ENCODE results near the gene OSBPL2. TPM values are rescaled to one million over a fixed set of nuclear protein-coding genes. Genes with fewer than 3 reads are reported as not detected.
A peak's percentile ranks its signal among the peaks of the same experiment; 100 is the strongest.

Gene OSBPL2
- total and polyA plus RNA-seq, 9 of the 15 experiments (the other 6 are each of a cell fraction or from before 2014, with no cell fraction given) = 2.5 to 25.6 (median 14.1) TPM

DNA sequence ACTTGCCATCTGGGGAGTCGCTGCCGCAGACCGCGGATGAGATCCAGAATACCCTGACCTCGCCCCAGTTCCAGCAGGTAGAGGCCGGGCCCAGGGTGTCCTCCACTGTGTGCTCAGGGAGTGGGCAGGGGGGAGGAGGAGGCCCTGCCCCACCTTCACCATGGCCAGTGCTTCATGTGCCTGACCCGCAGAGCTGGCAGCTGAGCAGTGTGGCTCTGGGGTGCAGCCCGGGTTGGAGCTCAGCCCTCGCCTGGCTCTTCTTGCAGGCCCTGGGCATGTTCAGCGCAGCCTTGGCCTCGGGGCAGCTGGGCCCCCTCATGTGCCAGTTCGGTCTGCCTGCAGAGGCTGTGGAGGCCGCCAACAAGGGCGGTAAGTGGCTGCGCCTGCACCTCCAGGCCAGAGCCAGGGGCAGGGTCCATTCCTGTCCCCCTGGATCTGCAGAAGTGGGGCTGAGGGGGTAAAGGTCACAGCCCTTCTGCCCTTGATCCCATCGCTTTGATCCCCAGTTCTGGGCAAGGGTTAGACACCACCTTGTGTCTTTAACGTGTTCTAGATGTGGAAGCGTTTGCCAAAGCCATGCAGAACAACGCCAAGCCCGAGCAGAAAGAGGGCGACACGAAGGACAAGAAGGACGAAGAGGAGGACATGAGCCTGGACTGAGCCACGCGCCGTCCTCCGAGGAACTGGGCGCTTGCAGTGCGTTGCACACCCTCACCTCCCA, 69.9 kb downstream of the OSBPL2 start:
- H3K9me1 ChIP-seq (ENCODE audit: control insufficient read depth, insufficient read depth, low read length) = peaks cover 5% of the 10 kb centered on the region
- no peak for FAIRE-seq
- H3K9me3 ChIP-seq (replicated peaks; ENCODE audit: control insufficient read depth, insufficient read depth, low read depth, low read length) = no peaks in the 10 kb centered on the region
- TF ChIP-seq RBFOX2 (IDR thresholded peaks at IDR 0.05; ENCODE audit: low read depth, low read length) (peak; percentile 51), SMAD3 (CRISPR knock-in tag; conservative IDR thresholded peaks at IDR 0.05) (no peak)
- CTCF ChIA-PET (ENCODE audit: low intra/inter-chr PET ratio) = no interaction called here
- H3K9ac ChIP-seq (ENCODE audit: insufficient read depth in 1 of 2, low read depth in 2 of 2, low read length in 2 of 2) = no peak overlapping the region
- H3K4me2 ChIP-seq (ENCODE audit: insufficient read depth, low read length) = no peak overlapping the region
- H3K4me3 ChIP-seq = no peak overlapping the region
- DNase-seq (ENCODE audit: extremely low read depth in 1 of 4, low spot score in 3 of 4) = no peak
- no peak for ATAC-seq
- POLR2A ChIA-PET = interaction anchor here (0.9 kb wide), 1 partner anchor 14 kb away, joined by 3 read pairs; no protein-coding TSS in a partner anchor
- H3K27me3 ChIP-seq (ENCODE audit: control insufficient read depth in 2 of 2, insufficient read depth in 2 of 2, low read length in 2 of 2) = no peaks in the 10 kb centered on the region
- TSS peak; percentile 23 for BruUV-seq (replicated peaks)
- peaks cover 94% of the 10 kb centered on the region for H3K36me3 ChIP-seq (ENCODE audit: control insufficient read depth, insufficient read depth, low read length)
- intact Hi-C loops (cut with micrococcal nuclease) (loop anchor here (10.0 kb wide), 2 partner anchors 187 to 323 kb away; no protein-coding TSS in a partner anchor), in situ Hi-C loops (cut with MboI) (loop anchor here (5.0 to 10.0 kb wide), 3 partner anchors 59 to 307 kb away; partner anchors contain the start of gene LAMA5)
- no peak overlapping the region for H3K27ac ChIP-seq (ENCODE audit: extremely low read depth, low read depth, low read length)
- H3K79me2 ChIP-seq (ENCODE audit: control insufficient read depth, insufficient read depth, low read length) = peaks cover 34% of the 10 kb centered on the region
- H2AFZ ChIP-seq (ENCODE audit: low read depth, low read length) = no peak overlapping the region
- peaks cover 14 to 65% of the 10 kb centered on the region in 2 experiments for H3K4me1 ChIP-seq (replicated peaks in 1 of 2; ENCODE audit: control insufficient read depth in 2 of 2, insufficient read depth in 2 of 2, low read length in 2 of 2)
- WGBS (ENCODE audit: insufficient coverage, low coverage, missing lambda C conversion rate) = 92% methylated on average over 25 of the region's 29 CpGs
- H4K20me1 ChIP-seq (replicated peaks; ENCODE audit: control insufficient read depth, insufficient read depth, low read length) = peaks cover 20% of the 10 kb centered on the region

DNA sequence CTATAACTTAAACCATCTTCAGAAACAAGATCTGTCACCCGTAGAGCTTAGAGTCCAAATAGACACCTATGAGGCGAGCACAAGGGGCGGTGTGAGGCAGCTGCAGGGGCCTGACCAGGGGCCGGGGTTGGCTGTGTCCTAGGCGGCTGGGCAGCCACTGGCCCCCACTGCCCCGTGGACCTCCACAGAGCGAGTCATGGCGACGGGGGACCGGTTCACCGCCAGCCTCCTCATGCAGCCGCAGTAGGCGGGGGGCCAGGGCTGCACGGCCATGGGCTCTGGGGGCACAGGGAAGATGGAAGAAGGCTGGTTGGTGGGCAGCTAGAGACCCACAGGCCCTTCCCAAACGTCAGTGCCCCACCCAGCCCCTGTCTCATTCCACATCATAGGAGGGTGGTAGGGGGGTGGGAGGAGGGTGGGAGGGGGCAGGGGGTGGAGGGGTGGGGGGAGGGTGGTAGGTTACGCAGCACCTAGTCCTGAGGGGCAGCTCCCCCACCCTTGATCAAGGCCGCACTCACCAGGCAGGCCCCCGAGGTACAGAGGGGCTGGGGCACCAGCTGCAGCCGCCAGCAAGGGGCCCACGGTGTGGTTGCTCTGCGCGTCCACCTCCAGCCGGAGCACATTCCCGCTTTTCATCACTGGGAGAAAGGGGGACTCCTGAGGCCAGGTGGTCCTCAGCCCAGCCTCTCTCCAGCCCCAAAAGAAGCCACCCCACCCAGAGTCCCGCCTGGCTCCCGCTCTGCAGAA, 71.0 kb downstream of the OSBPL2 start:
- intact Hi-C loops (cut with micrococcal nuclease) = loop anchor here (10.0 kb wide), 2 partner anchors 185 to 325 kb away; no protein-coding TSS in a partner anchor
- TF ChIP-seq RBFOX2 (IDR thresholded peaks at IDR 0.05; ENCODE audit: low read depth, low read length) (peak; percentile 48), HDAC6 (IDR thresholded peaks at IDR 0.05; ENCODE audit: low read depth, low read length) (no peak), RBM17 (IDR thresholded peaks at IDR 0.05; ENCODE audit: borderline replicate concordance, low read depth, low read length) (no peak), CREB1 (IDR thresholded peaks at IDR 0.05) (no peak), CREB1 (CRISPR knock-in tag; IDR thresholded peaks at IDR 0.05) (no peak), ELF2 (CRISPR knock-in tag; IDR thresholded peaks at IDR 0.05) (no peak), XRCC5 (IDR thresholded peaks at IDR 0.05; ENCODE audit: low read depth, low read length) (no peak), SRSF3 (IDR thresholded peaks at IDR 0.05; ENCODE audit: insufficient read depth, low read length) (no peak), JUNB (CRISPR knock-in tag; conservative IDR thresholded peaks at IDR 0.05) (no peak), TARDBP (IDR thresholded peaks at IDR 0.05) (no peak), ZNF134 (CRISPR knock-in tag; conservative IDR thresholded peaks at IDR 0.05) (no peak), GABPB1 (CRISPR knock-in tag; IDR thresholded peaks at IDR 0.05) (no peak), ZNF696 (CRISPR knock-in tag; conservative IDR thresholded peaks at IDR 0.05) (no peak), CSDE1 (IDR thresholded peaks at IDR 0.05) (no peak), RBM22 (IDR thresholded peaks at IDR 0.05; ENCODE audit: low read depth, low read length, poor library complexity, severe bottlenecking) (peak; percentile 3)

More for the DNA sequence above, 71.0 kb downstream of the OSBPL2 start:
- ATAC-seq (peak; percentile 16; the same call in 1 of the 3 replicates), DNase-seq (ENCODE audit: extremely low read depth in 1 of 4, low spot score in 3 of 4) (no peak), FAIRE-seq (no peak)
- H2AFZ ChIP-seq (ENCODE audit: low read depth, low read length) = no peak overlapping the region
- no peak overlapping the region; the same call in 2 of the 3 replicates for H3K27ac ChIP-seq (ENCODE audit: extremely low read depth, low read depth, low read length)
- BruUV-seq (replicated peaks) = TSS peak; percentile 39
- H3K27me3 ChIP-seq (ENCODE audit: control insufficient read depth in 2 of 2, insufficient read depth in 2 of 2, low read length in 2 of 2) = no peaks in the 10 kb centered on the region
- H3K4me1 ChIP-seq (replicated peaks in 1 of 2; ENCODE audit: control insufficient read depth in 2 of 2, insufficient read depth in 2 of 2, low read length in 2 of 2) = peaks cover 9 to 54% of the 10 kb centered on the region in 2 experiments
- peaks cover 23% of the 10 kb centered on the region for H3K79me2 ChIP-seq (ENCODE audit: control insufficient read depth, insufficient read depth, low read length)
- ChIA-PET CTCF (ENCODE audit: low intra/inter-chr PET ratio) (no interaction called here), POLR2A (interaction anchor here (0.9 kb wide), 1 partner anchor 13 kb away, joined by 3 read pairs; no protein-coding TSS in a partner anchor)
- in situ Hi-C loops (cut with MboI) = loop anchor here (5.0 to 10.0 kb wide), 3 partner anchors 58 to 305 kb away; partner anchors contain the start of gene LAMA5
- 79% methylated on average over 9 of the region's 26 CpGs for WGBS (ENCODE audit: insufficient coverage, low coverage, missing lambda C conversion rate)
- no peak overlapping the region for H3K4me2 ChIP-seq (ENCODE audit: insufficient read depth, low read length)
- H4K20me1 ChIP-seq (replicated peaks; ENCODE audit: control insufficient read depth, insufficient read depth, low read length) = peaks cover 9% of the 10 kb centered on the region
- no peak overlapping the region; a peak in 1 of 4 replicates for H3K9ac ChIP-seq (ENCODE audit: insufficient read depth in 1 of 2, low read depth in 2 of 2, low read length in 2 of 2)
- H3K4me3 ChIP-seq = no peak overlapping the region
- H3K36me3 ChIP-seq (ENCODE audit: control insufficient read depth, insufficient read depth, low read length) = peaks cover 96% of the 10 kb centered on the region
- peaks cover 2% of the 10 kb centered on the region for H3K9me1 ChIP-seq (ENCODE audit: control insufficient read depth, insufficient read depth, low read length)
- no peaks in the 10 kb centered on the region for H3K9me3 ChIP-seq (replicated peaks; ENCODE audit: control insufficient read depth, insufficient read depth, low read depth, low read length)

All from K562 (cell line).